SH-SY5Y (cell line): Measurements from ENCODE around the gene UBIAD1.

Source experiments
- GATA2 ChIP-seq: IDR thresholded peaks from 2 replicates; pipeline ENCODE4 v1.6.1; 2011; ENCODE audit warnings: mild to moderate bottlenecking, low read depth, low read length
- GATA3 ChIP-seq: IDR thresholded peaks from 2 replicates; pipeline ENCODE4 v1.6.1; 2011; ENCODE audit warnings: low read depth, mild to moderate bottlenecking, low read length, moderate library complexity

GRCh38 chr1:11321656-11322491 is 48.9 kb downstream of the UBIAD1 start:
- no peak for TF ChIP-seq GATA2
- no peak for TF ChIP-seq GATA3
